Ishikawa (cell line): ENCODE results near the gene LCE1A.

ENCODE experiments used
- CEBPB ChIP-seq: IDR thresholded peaks from 2 replicates; pipeline ENCODE4 v1.6.1; 2012
- CREB1 ChIP-seq: IDR thresholded peaks from 2 replicates; pipeline ENCODE4 v1.6.1; 2012; ENCODE audit warnings: low read depth
- EGR1 ChIP-seq: IDR thresholded peaks from 2 replicates; pipeline ENCODE4 v1.6.1; 2012
- EP300 ChIP-seq: IDR thresholded peaks from 2 replicates; pipeline ENCODE4 v1.6.1; 2012; ENCODE audit warnings: borderline replicate concordance
- FOXM1 ChIP-seq: IDR thresholded peaks from 2 replicates; pipeline ENCODE4 v1.6.1; 2012; ENCODE audit warnings: low read depth, borderline replicate concordance
- NFIC ChIP-seq: IDR thresholded peaks from 2 replicates; pipeline ENCODE4 v1.6.1; 2012
- RAD21 ChIP-seq: IDR thresholded peaks from 2 replicates; pipeline ENCODE4 v1.6.1; 2012; ENCODE audit warnings: low read depth
- TAF1 ChIP-seq: IDR thresholded peaks from 2 replicates; pipeline ENCODE4 v1.6.1; 2012; ENCODE audit warnings: low read depth, mild to moderate bottlenecking
- TCF12 ChIP-seq: IDR thresholded peaks from 2 replicates; pipeline ENCODE4 v1.6.1; 2012; ENCODE audit warnings: low read depth
- TEAD4 ChIP-seq: IDR thresholded peaks from 2 replicates; pipeline ENCODE4 v1.6.1; 2012
- YY1 ChIP-seq: IDR thresholded peaks from 2 replicates; pipeline ENCODE4 v1.6.1; 2012; ENCODE audit warnings: low read depth
- ZBTB7A ChIP-seq: IDR thresholded peaks from 2 replicates; pipeline ENCODE4 v1.6.1; 2012; ENCODE audit warnings: low read depth
- TF ChIP-seq, protein P1 (sequence below): IDR thresholded peaks from 2 replicates; pipeline ENCODE4 v1.6.1; 2012
- TF ChIP-seq, protein P2 (sequence below): IDR thresholded peaks from 2 replicates; pipeline ENCODE4 v1.6.1; 2012; ENCODE audit warnings: low read depth, mild to moderate bottlenecking
- TF ChIP-seq, protein P3 (sequence below): IDR thresholded peaks from 2 replicates; pipeline ENCODE4 v1.6.1; 2012

LCE1A gene, protein sequence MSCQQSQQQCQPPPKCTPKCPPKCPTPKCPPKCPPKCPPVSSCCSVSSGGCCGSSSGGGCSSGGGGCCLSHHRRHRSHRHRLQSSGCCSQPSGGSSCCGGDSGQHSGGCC

DNA sequence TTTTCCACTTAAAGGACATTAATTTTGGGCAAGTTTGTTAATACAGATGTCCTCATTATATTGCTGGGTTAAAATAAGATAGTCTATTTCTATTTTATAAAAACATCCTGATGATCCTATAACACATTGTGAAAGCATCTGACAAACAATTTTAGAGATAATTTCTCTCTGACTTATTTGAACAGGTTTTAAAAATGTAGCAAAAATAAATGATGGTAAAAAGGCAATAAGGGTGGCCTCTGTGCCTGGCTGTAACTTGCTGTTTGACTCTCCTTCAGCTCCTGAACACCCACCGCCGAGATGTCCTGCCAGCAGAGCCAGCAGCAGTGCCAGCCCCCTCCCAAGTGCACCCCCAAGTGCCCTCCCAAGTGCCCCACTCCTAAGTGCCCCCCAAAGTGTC, at the start of gene LCE1A:
Gene LCE1A, plus strand, starts transcription at position 301 of the 400 bp plus-strand sequence. Its CDS starts 0 bp downstream, at position 301.
- TF ChIP-seq TEAD4, result no peak
- TF ChIP-seq, protein P1, sequence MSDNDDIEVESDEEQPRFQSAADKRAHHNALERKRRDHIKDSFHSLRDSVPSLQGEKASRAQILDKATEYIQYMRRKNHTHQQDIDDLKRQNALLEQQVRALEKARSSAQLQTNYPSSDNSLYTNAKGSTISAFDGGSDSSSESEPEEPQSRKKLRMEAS, result no peak
- TF ChIP-seq RAD21, result no peak
- no peak for TF ChIP-seq ZBTB7A
- TF ChIP-seq EP300, result no peak
- TF ChIP-seq, protein P2, sequence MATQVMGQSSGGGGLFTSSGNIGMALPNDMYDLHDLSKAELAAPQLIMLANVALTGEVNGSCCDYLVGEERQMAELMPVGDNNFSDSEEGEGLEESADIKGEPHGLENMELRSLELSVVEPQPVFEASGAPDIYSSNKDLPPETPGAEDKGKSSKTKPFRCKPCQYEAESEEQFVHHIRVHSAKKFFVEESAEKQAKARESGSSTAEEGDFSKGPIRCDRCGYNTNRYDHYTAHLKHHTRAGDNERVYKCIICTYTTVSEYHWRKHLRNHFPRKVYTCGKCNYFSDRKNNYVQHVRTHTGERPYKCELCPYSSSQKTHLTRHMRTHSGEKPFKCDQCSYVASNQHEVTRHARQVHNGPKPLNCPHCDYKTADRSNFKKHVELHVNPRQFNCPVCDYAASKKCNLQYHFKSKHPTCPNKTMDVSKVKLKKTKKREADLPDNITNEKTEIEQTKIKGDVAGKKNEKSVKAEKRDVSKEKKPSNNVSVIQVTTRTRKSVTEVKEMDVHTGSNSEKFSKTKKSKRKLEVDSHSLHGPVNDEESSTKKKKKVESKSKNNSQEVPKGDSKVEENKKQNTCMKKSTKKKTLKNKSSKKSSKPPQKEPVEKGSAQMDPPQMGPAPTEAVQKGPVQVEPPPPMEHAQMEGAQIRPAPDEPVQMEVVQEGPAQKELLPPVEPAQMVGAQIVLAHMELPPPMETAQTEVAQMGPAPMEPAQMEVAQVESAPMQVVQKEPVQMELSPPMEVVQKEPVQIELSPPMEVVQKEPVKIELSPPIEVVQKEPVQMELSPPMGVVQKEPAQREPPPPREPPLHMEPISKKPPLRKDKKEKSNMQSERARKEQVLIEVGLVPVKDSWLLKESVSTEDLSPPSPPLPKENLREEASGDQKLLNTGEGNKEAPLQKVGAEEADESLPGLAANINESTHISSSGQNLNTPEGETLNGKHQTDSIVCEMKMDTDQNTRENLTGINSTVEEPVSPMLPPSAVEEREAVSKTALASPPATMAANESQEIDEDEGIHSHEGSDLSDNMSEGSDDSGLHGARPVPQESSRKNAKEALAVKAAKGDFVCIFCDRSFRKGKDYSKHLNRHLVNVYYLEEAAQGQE, result no peak
- no peak for TF ChIP-seq FOXM1
- no peak for TF ChIP-seq TCF12
- no peak for TF ChIP-seq CREB1
- TF ChIP-seq, protein P3, sequence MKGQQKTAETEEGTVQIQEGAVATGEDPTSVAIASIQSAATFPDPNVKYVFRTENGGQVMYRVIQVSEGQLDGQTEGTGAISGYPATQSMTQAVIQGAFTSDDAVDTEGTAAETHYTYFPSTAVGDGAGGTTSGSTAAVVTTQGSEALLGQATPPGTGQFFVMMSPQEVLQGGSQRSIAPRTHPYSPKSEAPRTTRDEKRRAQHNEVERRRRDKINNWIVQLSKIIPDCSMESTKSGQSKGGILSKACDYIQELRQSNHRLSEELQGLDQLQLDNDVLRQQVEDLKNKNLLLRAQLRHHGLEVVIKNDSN, result no peak
- no peak for TF ChIP-seq CEBPB
- no peak for TF ChIP-seq TAF1
- TF ChIP-seq YY1, result no peak

DNA sequence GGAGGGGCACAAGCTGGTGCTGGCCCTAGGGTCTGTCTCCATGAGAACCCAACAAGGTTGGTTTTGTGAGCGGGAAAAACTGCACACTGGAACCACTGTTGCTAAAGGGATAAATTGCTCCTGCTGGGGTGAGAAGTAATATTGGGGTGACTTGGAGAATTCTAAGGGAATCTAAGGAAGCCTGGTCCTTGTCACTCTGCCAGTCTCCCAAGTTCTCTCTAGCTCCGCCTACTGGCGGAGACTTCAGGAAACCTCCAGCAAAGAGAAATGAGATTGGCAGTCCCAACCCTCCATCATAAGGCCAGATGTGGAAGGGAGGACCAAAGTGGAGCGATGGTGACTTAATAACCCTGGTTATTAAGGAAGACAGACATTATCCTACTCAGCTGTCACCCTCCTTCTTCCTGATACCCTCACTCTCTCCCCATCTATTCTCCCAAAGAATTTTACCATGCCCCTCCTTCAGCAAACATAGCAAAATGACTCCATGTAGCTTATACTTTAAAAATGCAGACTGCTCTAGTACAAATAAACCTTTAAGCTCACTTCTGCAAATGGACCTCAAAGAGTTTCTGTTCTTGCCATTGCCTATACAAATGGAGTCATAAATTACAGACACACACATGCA, 49.6 kb upstream of the LCE1A start:
- TF ChIP-seq TAF1 (no peak), EP300 (no peak), TCF12 (no peak), RAD21 (no peak), EGR1 (no peak), CREB1 (no peak), NFIC (no peak), FOXM1 (no peak), ZBTB7A (no peak), TEAD4 (no peak), YY1 (no peak), CEBPB (no peak)
- TF ChIP-seq, protein P1, result no peak
- TF ChIP-seq, protein P2, result no peak
- TF ChIP-seq, protein P3, result no peak

DNA sequence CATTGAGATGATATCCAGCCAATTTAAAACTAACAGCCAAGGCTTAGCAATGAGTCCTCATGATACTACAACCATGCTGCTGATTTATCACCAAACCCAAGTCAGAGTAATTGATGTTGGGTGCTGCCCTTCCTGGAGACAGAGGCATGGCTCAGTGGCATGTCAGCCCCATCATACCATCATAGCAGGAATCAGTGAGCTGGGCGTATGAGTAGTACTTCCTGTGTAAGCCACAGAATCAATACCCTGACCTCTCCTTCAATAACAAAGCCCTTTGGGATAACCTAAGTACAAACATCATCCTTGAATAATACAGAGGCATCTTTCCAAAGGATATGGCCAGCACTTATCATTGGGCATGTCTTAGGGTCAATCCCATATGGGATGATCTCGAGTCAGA, 44.2 kb upstream of the LCE1A start:
- TF ChIP-seq FOXM1 (no peak), NFIC (no peak), CREB1 (no peak), TCF12 (no peak)
- TF ChIP-seq, protein P2, result no peak

DNA sequence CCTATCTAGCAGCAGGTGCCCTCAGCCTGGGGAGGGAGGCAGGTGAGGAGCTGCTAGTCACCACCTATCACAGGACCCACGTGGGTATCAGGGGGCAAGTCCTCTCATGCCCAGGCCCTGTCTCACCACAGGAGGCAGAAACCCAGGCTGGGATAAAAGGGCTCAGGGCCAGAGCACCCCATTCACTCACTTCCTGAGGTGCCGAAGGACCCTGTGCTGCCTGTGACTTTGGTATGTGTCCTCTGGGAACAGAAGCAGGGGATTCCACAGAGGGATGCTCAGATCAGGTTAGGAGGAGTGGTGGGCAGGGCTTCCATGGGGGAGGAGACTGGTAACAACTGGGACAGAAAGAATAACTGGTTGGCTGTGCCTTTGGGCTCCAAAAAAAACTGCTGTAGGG, 41.2 kb upstream of the LCE1A start, which contains the start of gene LCE1E:
Gene LCE1E, plus strand, starts transcription at position 181 of the 400 bp plus-strand sequence. CDS start 1,043 bp downstream, outside the sequence.
- TF ChIP-seq NFIC, result no peak
- no peak for TF ChIP-seq EGR1
- no peak for TF ChIP-seq TAF1
- TF ChIP-seq, protein P2, result no peak
- TF ChIP-seq, protein P1, result no peak
- TF ChIP-seq ZBTB7A, result no peak
